ACC112 (cell line): ENCODE measurements around the gene SH3GL1.

Experiments used
- H2AFZ ChIP-seq: fragments of 200-600 bp; sonication (generic); one replicate; pipeline ENCODE4 v1.6.0; 2017; ENCODE audit warnings: antibody characterized with exemption, low read length; ENCODE audit not compliant: unreplicated experiment
- H3K27ac ChIP-seq: fragments of 200-600 bp; sonication (generic); 2 replicates; pipeline ENCODE4 v1.5.1; 2014; ENCODE audit warnings: low read depth, mild to moderate bottlenecking, antibody characterized with exemption, low read length, moderate library complexity
- H3K27me3 ChIP-seq: fragments of 200-600 bp; sonication (generic); 2 replicates; pipeline ENCODE4 v1.6.1; 2014; ENCODE audit warnings: mild to moderate bottlenecking, antibody characterized with exemption, low read length, moderate library complexity, mixed read lengths; ENCODE audit not compliant: insufficient read depth
- H3K36me3 ChIP-seq: fragments of 200-600 bp; sonication (generic); 2 replicates; pipeline ENCODE4 v1.6.1; 2016; ENCODE audit warnings: mild to moderate bottlenecking, antibody characterized with exemption, low read length, moderate library complexity, mixed read lengths; ENCODE audit not compliant: insufficient read depth
- H3K4me1 ChIP-seq: fragments of 200-600 bp; sonication (generic); one replicate; pipeline ENCODE4 v1.6.1; 2016; ENCODE audit warnings: low read length, mixed read lengths; ENCODE audit not compliant: insufficient read depth, unreplicated experiment, control insufficient read depth
- H3K4me3 ChIP-seq: fragments of 200-600 bp; sonication (generic); 2 replicates; pipeline ENCODE4 v1.5.1; 2014; ENCODE audit warnings: mild to moderate bottlenecking, low read depth, low read length
- H3K79me2 ChIP-seq: fragments of 200-600 bp; sonication (generic); one replicate; pipeline ENCODE4 v1.6.0; 2016; ENCODE audit warnings: low read length; ENCODE audit not compliant: control insufficient read depth, unreplicated experiment, insufficient read depth

Gene SH3GL1

DNA sequence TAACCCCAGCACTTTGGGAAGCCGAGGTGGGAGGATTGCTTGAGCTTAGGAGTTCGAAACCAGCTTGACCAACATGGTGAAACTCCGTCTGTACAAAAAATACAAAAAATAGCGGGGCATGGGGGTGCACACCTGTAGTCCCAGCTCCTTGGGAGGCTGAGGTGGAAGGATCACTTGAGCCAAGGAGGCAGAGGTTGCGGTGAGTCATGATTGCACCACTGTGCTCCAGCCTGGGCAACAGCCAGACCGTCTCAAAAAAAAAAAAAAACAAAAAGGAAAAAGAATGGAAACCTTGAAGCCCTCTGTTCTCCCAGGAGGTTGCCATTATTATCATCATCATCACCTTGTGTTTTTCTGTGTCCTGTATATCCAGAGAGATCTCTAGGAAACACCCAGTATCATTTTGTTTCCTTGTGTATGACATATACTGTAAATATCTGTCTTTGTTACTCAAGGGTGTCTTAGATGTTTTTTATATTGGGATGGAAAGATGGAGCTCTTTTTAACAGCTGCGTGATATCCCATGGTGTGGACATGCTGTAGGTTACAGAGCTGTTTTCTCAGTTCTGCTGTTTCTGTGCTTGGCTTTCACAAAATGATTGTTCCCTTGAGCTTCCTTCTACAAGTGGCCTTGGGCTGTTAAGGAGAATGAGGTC, 13.9 kb upstream of the SH3GL1 start:
- peaks cover 5% of the 10 kb centered on the region; the same call in 1 of the 2 replicates for H3K36me3 ChIP-seq
- no peak overlapping the region for H2AFZ ChIP-seq
- H3K27me3 ChIP-seq = no peaks in the 10 kb centered on the region
- no peak overlapping the region for H3K4me3 ChIP-seq
- H3K27ac ChIP-seq = no peak overlapping the region
- peaks cover 18% of the 10 kb centered on the region for H3K79me2 ChIP-seq
- H3K4me1 ChIP-seq = peaks cover 8% of the 10 kb centered on the region

GRCh38 chr19:4413588-4413987, 13.2 kb upstream of the SH3GL1 start:
- Histone ChIP-seq H3K4me3 (no peak overlapping the region), H3K4me1 (peaks cover 8% of the 10 kb centered on the region), H3K27me3 (no peaks in the 10 kb centered on the region), H3K79me2 (peaks cover 24% of the 10 kb centered on the region), H3K36me3 (peaks cover 5% of the 10 kb centered on the region; the same call in 1 of the 2 replicates), H2AFZ (no peak overlapping the region), H3K27ac (no peak overlapping the region)

- Histone ChIP-seq H3K79me2 (peaks cover 30% of the 10 kb centered on the region), H3K4me3 (no peak overlapping the region), H3K4me1 (peaks cover 4% of the 10 kb centered on the region), H2AFZ (no peak overlapping the region), H3K27ac (no peak overlapping the region), H3K36me3 (peaks cover 5% of the 10 kb centered on the region; the same call in 1 of the 2 replicates), H3K27me3 (no peaks in the 10 kb centered on the region)
These were observed 9.0 kb upstream of the SH3GL1 start for GRCh38 chr19:4409123-4409933.

DNA sequence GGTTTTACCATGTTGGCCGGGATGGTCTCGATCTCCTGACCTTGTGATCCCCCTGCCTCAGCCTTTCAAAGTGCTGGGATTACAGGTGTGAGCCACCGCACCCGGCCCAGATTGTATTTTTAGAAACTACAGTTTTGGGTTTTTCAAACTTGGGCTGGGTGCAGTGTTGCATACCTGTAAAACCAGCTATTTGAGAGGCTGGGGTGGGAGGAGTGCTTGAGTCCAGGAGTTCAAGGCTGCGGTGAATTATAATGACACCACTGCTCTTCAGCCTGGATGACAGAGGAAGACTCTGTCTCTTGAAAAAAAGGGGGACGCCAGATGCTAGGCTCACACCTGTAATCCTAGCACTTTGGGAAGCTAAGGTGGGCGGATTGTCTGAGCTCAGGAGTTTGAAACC, 6.3 kb upstream of the SH3GL1 start:
- Histone ChIP-seq H3K27me3 (no peaks in the 10 kb centered on the region), H3K79me2 (peaks cover 49% of the 10 kb centered on the region), H3K36me3 (no peaks in the 10 kb centered on the region), H2AFZ (no peak overlapping the region), H3K27ac (no peak overlapping the region), H3K4me3 (no peak overlapping the region), H3K4me1 (peaks cover 10% of the 10 kb centered on the region)

DNA sequence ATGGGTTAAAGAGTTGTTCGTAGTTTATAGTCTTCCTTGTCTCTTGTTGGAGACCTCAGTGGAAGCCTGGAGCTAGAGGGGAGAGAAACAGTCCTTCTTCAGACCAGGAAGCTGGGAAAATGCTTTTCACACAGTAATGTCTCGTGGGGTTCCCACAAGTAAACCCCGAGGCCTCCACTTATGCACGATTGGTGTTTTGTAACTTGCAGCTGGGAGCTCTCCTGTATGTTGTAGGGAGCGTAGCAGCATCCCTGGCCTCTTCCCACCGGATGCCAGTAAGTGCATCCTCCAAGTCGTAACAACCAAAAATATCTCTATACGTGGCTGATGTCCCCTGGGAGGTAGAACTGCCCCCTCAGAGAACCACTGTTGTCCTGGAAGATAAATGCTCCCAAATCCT, 5.6 kb upstream of the SH3GL1 start:
- Histone ChIP-seq H3K4me3 (no peak overlapping the region), H2AFZ (no peak overlapping the region), H3K36me3 (no peaks in the 10 kb centered on the region), H3K4me1 (peaks cover 11% of the 10 kb centered on the region), H3K27me3 (no peaks in the 10 kb centered on the region), H3K27ac (no peak overlapping the region), H3K79me2 (peaks cover 49% of the 10 kb centered on the region)

GRCh38 chr19:4403005-4403761, 2.8 kb upstream of the SH3GL1 start:
- peak overlapping the region; percentile 65; the same call in 1 of the 2 replicates for H3K27ac ChIP-seq
- H3K27me3 ChIP-seq = no peaks in the 10 kb centered on the region
- peak overlapping the region; percentile 93 for H3K4me3 ChIP-seq
- peaks cover 62% of the 10 kb centered on the region for H3K79me2 ChIP-seq
- H3K4me1 ChIP-seq = peaks cover 16% of the 10 kb centered on the region
- no peak overlapping the region for H2AFZ ChIP-seq
- no peaks in the 10 kb centered on the region for H3K36me3 ChIP-seq

DNA sequence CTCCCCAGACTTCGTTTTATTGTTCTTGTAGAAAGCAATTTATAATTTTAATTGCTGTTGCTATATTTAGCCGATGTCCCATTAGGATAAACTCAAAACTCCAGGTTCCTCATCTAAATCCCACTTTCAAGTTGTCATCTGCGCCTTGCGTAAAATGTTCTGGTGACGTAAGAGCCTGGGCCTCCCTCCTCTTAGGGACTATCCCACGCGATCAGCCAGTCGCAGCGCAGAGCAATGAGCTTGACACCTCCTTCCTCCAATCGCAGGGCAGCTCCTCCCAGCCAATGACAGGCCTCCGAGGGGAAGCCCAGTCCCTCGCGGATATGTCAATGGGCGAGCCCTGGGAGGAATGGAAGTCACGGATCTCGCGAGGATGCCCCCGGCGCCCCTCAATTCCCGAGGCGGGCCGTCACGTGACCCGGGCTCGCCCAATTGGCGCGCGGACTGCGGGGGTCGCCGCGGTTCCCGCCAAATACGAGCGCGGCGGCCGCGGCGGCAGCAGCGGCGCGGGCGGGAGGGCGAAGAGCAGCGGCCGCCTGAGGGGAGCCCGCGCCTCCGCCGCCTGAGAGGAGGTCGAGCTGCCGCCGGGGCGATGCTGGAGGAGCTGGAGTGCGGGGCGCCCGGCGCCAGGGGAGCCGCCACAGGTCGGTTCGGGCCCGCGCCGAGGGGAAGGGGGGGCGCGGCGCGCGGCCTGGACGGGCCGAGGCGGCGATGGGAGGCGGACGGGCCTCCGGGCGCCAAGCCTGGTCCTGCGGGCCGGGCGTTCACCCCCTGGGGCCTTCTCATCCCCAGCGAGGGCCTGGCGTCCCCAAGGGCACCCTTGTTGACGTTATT, 2.0 kb upstream of the SH3GL1 start, which contains the start of gene CHAF1A:
Gene CHAF1A, plus strand, starts transcription at position 470 of the 834 bp plus-strand sequence. Its CDS starts 123 bp downstream, at position 593.
- Histone ChIP-seq H3K79me2 (peaks cover 70% of the 10 kb centered on the region), H3K27ac (peak within 1 kb of the TSS; percentile 77), H3K4me3 (peak within 1 kb of the TSS; percentile 93), H3K36me3 (no peaks in the 10 kb centered on the region), H3K4me1 (peaks cover 20% of the 10 kb centered on the region), H3K27me3 (no peaks in the 10 kb centered on the region), H2AFZ (peak within 1 kb of the TSS; percentile 4)

- Histone ChIP-seq H3K4me3 (peak overlapping the region; percentile 93), H3K79me2 (peaks cover 76% of the 10 kb centered on the region), H2AFZ (peak overlapping the region; percentile 4), H3K4me1 (peaks cover 22% of the 10 kb centered on the region), H3K36me3 (no peaks in the 10 kb centered on the region), H3K27ac (peak overlapping the region; percentile 77), H3K27me3 (no peaks in the 10 kb centered on the region)
These were observed 1.4 kb upstream of the SH3GL1 start for GRCh38 chr19:4401769-4402170.

- peaks cover 73% of the 10 kb centered on the region for H3K79me2 ChIP-seq
- peak overlapping the region; percentile 65 for H3K27ac ChIP-seq
- H2AFZ ChIP-seq = no peak overlapping the region
- peaks cover 22% of the 10 kb centered on the region for H3K4me1 ChIP-seq
- peak overlapping the region; percentile 98 for H3K4me3 ChIP-seq
- H3K36me3 ChIP-seq = no peaks in the 10 kb centered on the region; the same call in 1 of the 2 replicates
- H3K27me3 ChIP-seq = no peaks in the 10 kb centered on the region
These were observed 574 bp downstream of the SH3GL1 start for GRCh38 chr19:4399812-4400134.
